NCI-H82 (cell line): ENCODE measurements around the gene CHAF1B.

Source experiments
- DNase-seq: peaks from one replicate; lab custom pipeline; 2025; lab: John Stamatoyannopoulos, UW

Gene CHAF1B

GRCh38 chr21:36463991-36464390 is 78.8 kb downstream of the CHAF1B start:
- DNase-seq, result no peak

- no peak for DNase-seq
Measured at GRCh38 chr21:36464590-36464989, 79.4 kb downstream of the CHAF1B start.

GRCh38 chr21:36465478-36465877 is 80.3 kb downstream of the CHAF1B start:
- no peak for DNase-seq

GRCh38 chr21:36466061-36466511 is 80.9 kb downstream of the CHAF1B start:
- DNase-seq, result no peak
